ENCODE data around the gene SPTBN1.

Gene SPTBN1

DNA sequence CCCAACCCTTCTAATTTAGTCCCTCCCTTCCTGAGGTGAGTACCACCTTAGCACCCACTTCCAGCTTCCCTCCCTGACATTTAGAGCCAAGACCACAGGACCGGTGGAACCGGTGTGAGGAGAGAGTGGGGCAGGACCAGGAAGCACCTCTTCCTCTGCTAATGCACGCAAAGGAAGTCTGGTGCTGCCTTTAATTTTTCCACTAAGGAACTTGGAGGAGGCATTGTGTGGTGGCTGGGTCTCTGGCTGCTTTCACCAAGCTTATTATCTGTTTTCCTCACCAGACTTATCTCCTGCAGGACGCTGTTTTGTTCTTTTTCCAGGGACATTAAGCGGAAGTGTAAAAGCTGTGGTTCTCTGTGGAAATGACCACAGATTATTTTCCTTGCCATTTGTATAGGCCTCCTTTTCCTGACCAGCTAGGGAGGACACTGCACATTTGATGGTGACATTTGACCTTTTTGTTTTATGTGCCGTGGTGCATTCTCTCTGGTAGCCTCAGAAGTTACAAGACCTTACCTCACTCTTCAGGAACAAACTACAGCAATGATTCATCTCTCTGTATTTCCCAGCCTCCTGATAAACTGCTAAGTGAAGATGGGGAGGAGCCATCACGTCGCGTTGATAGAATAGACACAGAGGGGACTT lies 39.8 kb upstream of the SPTBN1 start:
- ATAC-seq = no peak
- TF ChIP-seq ZFP3 (CRISPR knock-in tag; IDR thresholded peaks at IDR 0.05) (no peak), OSR1 (CRISPR knock-in tag; IDR thresholded peaks at IDR 0.05) (no peak), ESRRG (CRISPR knock-in tag; IDR thresholded peaks at IDR 0.05) (no peak), SNAI2 (CRISPR knock-in tag; IDR thresholded peaks at IDR 0.05) (no peak), PPARA (CRISPR knock-in tag; IDR thresholded peaks at IDR 0.05; ENCODE audit: borderline replicate concordance) (no peak), GLIS3 (CRISPR knock-in tag; IDR thresholded peaks at IDR 0.05) (no peak), ZFP30 (CRISPR knock-in tag; IDR thresholded peaks at IDR 0.05) (no peak), CSDC2 (CRISPR knock-in tag; IDR thresholded peaks at IDR 0.05) (no peak), RARB (CRISPR knock-in tag; IDR thresholded peaks at IDR 0.05) (no peak), ZNF8 (CRISPR knock-in tag; IDR thresholded peaks at IDR 0.05) (no peak), TOX (CRISPR knock-in tag; IDR thresholded peaks at IDR 0.05; ENCODE audit: borderline replicate concordance) (no peak), ISL1 (CRISPR knock-in tag; IDR thresholded peaks at IDR 0.05) (no peak), ZNF565 (CRISPR knock-in tag; conservative IDR thresholded peaks at IDR 0.05; ENCODE audit: low read depth) (no peak), ZC3H10 (CRISPR knock-in tag; IDR thresholded peaks at IDR 0.05) (no peak), ARNTL (CRISPR knock-in tag; IDR thresholded peaks at IDR 0.05; ENCODE audit: borderline replicate concordance, low read depth) (no peak), BACH2 (CRISPR knock-in tag; IDR thresholded peaks at IDR 0.05; ENCODE audit: borderline replicate concordance) (no peak)
- TF ChIP-seq, protein P1, sequence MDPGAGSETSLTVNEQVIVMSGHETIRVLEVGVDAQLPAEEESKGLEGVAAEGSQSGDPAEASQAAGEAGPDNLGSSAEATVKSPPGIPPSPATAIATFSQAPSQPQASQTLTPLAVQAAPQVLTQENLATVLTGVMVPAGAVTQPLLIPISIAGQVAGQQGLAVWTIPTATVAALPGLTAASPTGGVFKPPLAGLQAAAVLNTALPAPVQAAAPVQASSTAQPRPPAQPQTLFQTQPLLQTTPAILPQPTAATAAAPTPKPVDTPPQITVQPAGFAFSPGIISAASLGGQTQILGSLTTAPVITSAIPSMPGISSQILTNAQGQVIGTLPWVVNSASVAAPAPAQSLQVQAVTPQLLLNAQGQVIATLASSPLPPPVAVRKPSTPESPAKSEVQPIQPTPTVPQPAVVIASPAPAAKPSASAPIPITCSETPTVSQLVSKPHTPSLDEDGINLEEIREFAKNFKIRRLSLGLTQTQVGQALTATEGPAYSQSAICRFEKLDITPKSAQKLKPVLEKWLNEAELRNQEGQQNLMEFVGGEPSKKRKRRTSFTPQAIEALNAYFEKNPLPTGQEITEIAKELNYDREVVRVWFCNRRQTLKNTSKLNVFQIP (CRISPR knock-in tag; IDR thresholded peaks at IDR 0.05; ENCODE audit: borderline replicate concordance, low read depth) = no peak
- TF ChIP-seq, protein P2, sequence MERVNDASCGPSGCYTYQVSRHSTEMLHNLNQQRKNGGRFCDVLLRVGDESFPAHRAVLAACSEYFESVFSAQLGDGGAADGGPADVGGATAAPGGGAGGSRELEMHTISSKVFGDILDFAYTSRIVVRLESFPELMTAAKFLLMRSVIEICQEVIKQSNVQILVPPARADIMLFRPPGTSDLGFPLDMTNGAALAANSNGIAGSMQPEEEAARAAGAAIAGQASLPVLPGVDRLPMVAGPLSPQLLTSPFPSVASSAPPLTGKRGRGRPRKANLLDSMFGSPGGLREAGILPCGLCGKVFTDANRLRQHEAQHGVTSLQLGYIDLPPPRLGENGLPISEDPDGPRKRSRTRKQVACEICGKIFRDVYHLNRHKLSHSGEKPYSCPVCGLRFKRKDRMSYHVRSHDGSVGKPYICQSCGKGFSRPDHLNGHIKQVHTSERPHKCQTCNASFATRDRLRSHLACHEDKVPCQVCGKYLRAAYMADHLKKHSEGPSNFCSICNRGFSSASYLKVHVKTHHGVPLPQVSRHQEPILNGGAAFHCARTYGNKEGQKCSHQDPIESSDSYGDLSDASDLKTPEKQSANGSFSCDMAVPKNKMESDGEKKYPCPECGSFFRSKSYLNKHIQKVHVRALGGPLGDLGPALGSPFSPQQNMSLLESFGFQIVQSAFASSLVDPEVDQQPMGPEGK (CRISPR knock-in tag; IDR thresholded peaks at IDR 0.05; ENCODE audit: borderline replicate concordance) = no peak
- TF ChIP-seq, protein P3, sequence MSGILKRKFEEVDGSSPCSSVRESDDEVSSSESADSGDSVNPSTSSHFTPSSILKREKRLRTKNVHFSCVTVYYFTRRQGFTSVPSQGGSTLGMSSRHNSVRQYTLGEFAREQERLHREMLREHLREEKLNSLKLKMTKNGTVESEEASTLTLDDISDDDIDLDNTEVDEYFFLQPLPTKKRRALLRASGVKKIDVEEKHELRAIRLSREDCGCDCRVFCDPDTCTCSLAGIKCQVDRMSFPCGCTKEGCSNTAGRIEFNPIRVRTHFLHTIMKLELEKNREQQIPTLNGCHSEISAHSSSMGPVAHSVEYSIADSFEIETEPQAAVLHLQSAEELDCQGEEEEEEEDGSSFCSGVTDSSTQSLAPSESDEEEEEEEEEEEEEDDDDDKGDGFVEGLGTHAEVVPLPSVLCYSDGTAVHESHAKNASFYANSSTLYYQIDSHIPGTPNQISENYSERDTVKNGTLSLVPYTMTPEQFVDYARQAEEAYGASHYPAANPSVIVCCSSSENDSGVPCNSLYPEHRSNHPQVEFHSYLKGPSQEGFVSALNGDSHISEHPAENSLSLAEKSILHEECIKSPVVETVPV (CRISPR knock-in tag; IDR thresholded peaks at IDR 0.05) = no peak

DNA sequence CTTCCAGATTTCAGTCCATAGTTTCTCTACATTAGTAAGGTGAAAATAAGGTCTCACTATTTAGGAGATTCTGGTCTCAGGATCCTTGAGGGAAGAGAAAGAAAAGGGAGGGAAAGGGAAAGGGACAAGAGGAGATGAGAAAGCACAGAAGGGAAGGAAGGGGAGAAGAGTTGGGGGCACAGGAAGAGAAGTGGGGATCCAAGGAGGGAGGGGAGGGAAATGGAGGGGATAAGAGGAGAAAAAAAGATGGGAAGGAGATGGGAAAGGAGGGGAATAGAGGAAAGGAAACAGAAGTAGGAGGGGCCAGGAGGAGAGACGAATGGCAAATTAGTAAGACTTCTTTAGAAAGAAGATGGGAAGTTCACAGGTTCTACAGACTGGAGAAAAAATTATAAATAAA lies 39.2 kb upstream of the SPTBN1 start:
- ATAC-seq = no peak
- TF ChIP-seq TCF4 (CRISPR knock-in tag; IDR thresholded peaks at IDR 0.05; ENCODE audit: borderline replicate concordance) (no peak), ZNF70 (CRISPR knock-in tag; IDR thresholded peaks at IDR 0.05) (no peak), ZFP3 (CRISPR knock-in tag; IDR thresholded peaks at IDR 0.05) (no peak), GLIS3 (CRISPR knock-in tag; IDR thresholded peaks at IDR 0.05) (no peak), ZNF565 (CRISPR knock-in tag; conservative IDR thresholded peaks at IDR 0.05; ENCODE audit: low read depth) (no peak), ARNTL (CRISPR knock-in tag; IDR thresholded peaks at IDR 0.05; ENCODE audit: borderline replicate concordance, low read depth) (no peak), BACH2 (CRISPR knock-in tag; IDR thresholded peaks at IDR 0.05; ENCODE audit: borderline replicate concordance) (no peak), TOX (CRISPR knock-in tag; IDR thresholded peaks at IDR 0.05; ENCODE audit: borderline replicate concordance) (no peak), ZFP30 (CRISPR knock-in tag; IDR thresholded peaks at IDR 0.05) (no peak), ZNF8 (CRISPR knock-in tag; IDR thresholded peaks at IDR 0.05) (no peak), PPARA (CRISPR knock-in tag; IDR thresholded peaks at IDR 0.05; ENCODE audit: borderline replicate concordance) (no peak), ESRRG (CRISPR knock-in tag; IDR thresholded peaks at IDR 0.05) (no peak), ISL1 (CRISPR knock-in tag; IDR thresholded peaks at IDR 0.05) (no peak), SNAI2 (CRISPR knock-in tag; IDR thresholded peaks at IDR 0.05) (no peak)
- TF ChIP-seq, protein P4, sequence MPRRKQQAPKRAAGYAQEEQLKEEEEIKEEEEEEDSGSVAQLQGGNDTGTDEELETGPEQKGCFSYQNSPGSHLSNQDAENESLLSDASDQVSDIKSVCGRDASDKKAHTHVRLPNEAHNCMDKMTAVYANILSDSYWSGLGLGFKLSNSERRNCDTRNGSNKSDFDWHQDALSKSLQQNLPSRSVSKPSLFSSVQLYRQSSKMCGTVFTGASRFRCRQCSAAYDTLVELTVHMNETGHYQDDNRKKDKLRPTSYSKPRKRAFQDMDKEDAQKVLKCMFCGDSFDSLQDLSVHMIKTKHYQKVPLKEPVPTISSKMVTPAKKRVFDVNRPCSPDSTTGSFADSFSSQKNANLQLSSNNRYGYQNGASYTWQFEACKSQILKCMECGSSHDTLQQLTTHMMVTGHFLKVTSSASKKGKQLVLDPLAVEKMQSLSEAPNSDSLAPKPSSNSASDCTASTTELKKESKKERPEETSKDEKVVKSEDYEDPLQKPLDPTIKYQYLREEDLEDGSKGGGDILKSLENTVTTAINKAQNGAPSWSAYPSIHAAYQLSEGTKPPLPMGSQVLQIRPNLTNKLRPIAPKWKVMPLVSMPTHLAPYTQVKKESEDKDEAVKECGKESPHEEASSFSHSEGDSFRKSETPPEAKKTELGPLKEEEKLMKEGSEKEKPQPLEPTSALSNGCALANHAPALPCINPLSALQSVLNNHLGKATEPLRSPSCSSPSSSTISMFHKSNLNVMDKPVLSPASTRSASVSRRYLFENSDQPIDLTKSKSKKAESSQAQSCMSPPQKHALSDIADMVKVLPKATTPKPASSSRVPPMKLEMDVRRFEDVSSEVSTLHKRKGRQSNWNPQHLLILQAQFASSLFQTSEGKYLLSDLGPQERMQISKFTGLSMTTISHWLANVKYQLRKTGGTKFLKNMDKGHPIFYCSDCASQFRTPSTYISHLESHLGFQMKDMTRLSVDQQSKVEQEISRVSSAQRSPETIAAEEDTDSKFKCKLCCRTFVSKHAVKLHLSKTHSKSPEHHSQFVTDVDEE (CRISPR knock-in tag; IDR thresholded peaks at IDR 0.05) = no peak

DNA sequence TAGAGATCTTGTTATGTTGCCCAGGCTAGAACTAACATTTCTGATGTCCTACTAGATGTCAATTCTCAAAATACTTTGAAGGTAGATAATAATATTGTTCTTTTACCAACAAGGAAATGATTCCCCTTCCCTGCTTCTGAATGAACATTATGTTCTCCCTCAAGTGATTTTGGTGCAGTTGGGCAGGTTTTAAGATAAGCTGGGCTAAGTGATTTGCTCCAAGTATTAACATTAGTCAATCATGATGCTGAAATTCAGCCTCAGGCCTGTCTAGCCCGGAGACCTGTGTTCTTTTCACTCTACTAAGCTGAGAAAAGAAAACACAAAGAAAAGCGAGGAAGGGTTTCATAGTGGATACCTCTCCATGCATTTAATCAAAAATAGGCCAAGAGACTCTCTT lies 38.5 kb upstream of the SPTBN1 start:
- TF ChIP-seq, protein P1 (CRISPR knock-in tag; IDR thresholded peaks at IDR 0.05; ENCODE audit: borderline replicate concordance, low read depth) = no peak
- TF ChIP-seq RARB (CRISPR knock-in tag; IDR thresholded peaks at IDR 0.05) = no peak
- TF ChIP-seq TCF4 (CRISPR knock-in tag; IDR thresholded peaks at IDR 0.05; ENCODE audit: borderline replicate concordance) = no peak
- no peak for TF ChIP-seq ISL1 (CRISPR knock-in tag; IDR thresholded peaks at IDR 0.05)
- TF ChIP-seq PPARA (CRISPR knock-in tag; IDR thresholded peaks at IDR 0.05; ENCODE audit: borderline replicate concordance) = no peak
- no peak for TF ChIP-seq ESRRG (CRISPR knock-in tag; IDR thresholded peaks at IDR 0.05)
- no peak for TF ChIP-seq OSR1 (CRISPR knock-in tag; IDR thresholded peaks at IDR 0.05)
- no peak for TF ChIP-seq ZNF565 (CRISPR knock-in tag; conservative IDR thresholded peaks at IDR 0.05; ENCODE audit: low read depth)
- no peak for TF ChIP-seq GLIS3 (CRISPR knock-in tag; IDR thresholded peaks at IDR 0.05)
- TF ChIP-seq ARNTL (CRISPR knock-in tag; IDR thresholded peaks at IDR 0.05; ENCODE audit: borderline replicate concordance, low read depth) = no peak
- TF ChIP-seq ZFP30 (CRISPR knock-in tag; IDR thresholded peaks at IDR 0.05) = no peak
- no peak for TF ChIP-seq ZNF8 (CRISPR knock-in tag; IDR thresholded peaks at IDR 0.05)
- TF ChIP-seq, protein P3 (CRISPR knock-in tag; IDR thresholded peaks at IDR 0.05) = no peak
- no peak for TF ChIP-seq CSDC2 (CRISPR knock-in tag; IDR thresholded peaks at IDR 0.05)
- no peak for TF ChIP-seq TOX (CRISPR knock-in tag; IDR thresholded peaks at IDR 0.05; ENCODE audit: borderline replicate concordance)
- TF ChIP-seq ZC3H10 (CRISPR knock-in tag; IDR thresholded peaks at IDR 0.05) = no peak
- no peak for TF ChIP-seq ZNF70 (CRISPR knock-in tag; IDR thresholded peaks at IDR 0.05)
- TF ChIP-seq ZFP3 (CRISPR knock-in tag; IDR thresholded peaks at IDR 0.05) = no peak
- no peak for ATAC-seq
